Lower lobe of right lung (tissue), 2 donors: ENCODE measurements around the gene PCMTD2. TPM values are rescaled to one million over a fixed set of nuclear protein-coding genes. Genes with fewer than 3 reads are reported as not detected.
A peak's percentile ranks its signal among the peaks of the same experiment; 100 is the strongest.

Source experiments
- ATAC-seq, 2 donors: fragments of 200-7000 bp; cut with Tn5 transposase; one replicate each; pipeline ENCODE4 v1.9.1; 2020 to 2022; ENCODE audit warnings: mild to moderate bottlenecking in 2 of 2, moderate library complexity in 2 of 2
- DNase-seq: peaks from one replicate; pipeline ENCODE4 v3.0.0-alpha.2; 2020
- H3K27ac ChIP-seq: fragments of 200-600 bp; one replicate; pipeline ENCODE4 v1.8.0; 2022
- H3K27me3 ChIP-seq: fragments of 200-600 bp; one replicate; pipeline ENCODE4 v1.8.0; 2022; ENCODE audit warnings: low read depth
- H3K36me3 ChIP-seq: fragments of 200-600 bp; one replicate; pipeline ENCODE4 v1.8.0; 2022; ENCODE audit warnings: mild to moderate bottlenecking
- H3K4me1 ChIP-seq: fragments of 200-600 bp; one replicate; pipeline ENCODE4 v1.8.0; 2022
- H3K4me3 ChIP-seq: fragments of 200-600 bp; one replicate; pipeline ENCODE4 v1.8.0; 2022; ENCODE audit warnings: mild to moderate bottlenecking
- H3K9me3 ChIP-seq: fragments of 200-600 bp; one replicate; pipeline ENCODE4 v1.8.0; 2022
- intact Hi-C: fragments of 100-400 bp; cut with DNase I; formaldehyde crosslinking; loops from one replicate; pipeline ENCODE4 v1.11.0; 2022
- long read RNA-seq: library from polyadenylated mRNA; unstranded; transcript quantifications from one replicate; pipeline ENCODE4 v2.0.0, GENCODE V29; 2021
- total RNA-seq: library from RNA; stranded (reverse); fragmentation: NEBNext Ultra II Directional; extraction: Animal tissue kit (Norgen Biotek cat#: 25700); gene quantifications from one replicate; pipeline ENCODE4 v1.2.1, GENCODE V29; 2021
- TF ChIP-seq, protein P1 (sequence below): fragments of 200-600 bp; IDR thresholded peaks from one replicate; pipeline ENCODE4 v1.8.0; 2022; ENCODE audit warnings: antibody characterized with exemption, mild to moderate bottlenecking
- donor health status: DM: no; HTN: yes; CAD: no; lungs with severe emphysema.

PCMTD2 gene
- 65.8 TPM for total RNA-seq
- long read RNA-seq, transcript PCMTD2-203 (6 exons, 3,843 nt), result major isoform, 49 of 74 reads
- long read RNA-seq, partial matches to known transcripts, result 14 of 74 reads
- long read RNA-seq, other reads (novel, unspliced or antisense), result 9 of 74 reads

GRCh38 chr20:64255361-64256281 lies at the start of gene PCMTD2:
PCMTD2 (plus strand) TSS chr20:64255748; CDS start chr20:64259966, 4,218 bp downstream.
- no peaks in the 10 kb centered on the region for H3K27me3 ChIP-seq
- H3K4me3 ChIP-seq, result peak within 1 kb of the TSS; percentile 74
- H3K36me3 ChIP-seq, result peaks cover 6% of the 10 kb centered on the region
- H3K9me3 ChIP-seq, result no peaks in the 10 kb centered on the region
- peak within 1 kb of the TSS; percentile 86 for H3K27ac ChIP-seq
- peak; percentile 89 for DNase-seq
- ATAC-seq, result peak; percentile 96 to 98
- intact Hi-C loops, result no loop called here
- TF ChIP-seq, protein P1, sequence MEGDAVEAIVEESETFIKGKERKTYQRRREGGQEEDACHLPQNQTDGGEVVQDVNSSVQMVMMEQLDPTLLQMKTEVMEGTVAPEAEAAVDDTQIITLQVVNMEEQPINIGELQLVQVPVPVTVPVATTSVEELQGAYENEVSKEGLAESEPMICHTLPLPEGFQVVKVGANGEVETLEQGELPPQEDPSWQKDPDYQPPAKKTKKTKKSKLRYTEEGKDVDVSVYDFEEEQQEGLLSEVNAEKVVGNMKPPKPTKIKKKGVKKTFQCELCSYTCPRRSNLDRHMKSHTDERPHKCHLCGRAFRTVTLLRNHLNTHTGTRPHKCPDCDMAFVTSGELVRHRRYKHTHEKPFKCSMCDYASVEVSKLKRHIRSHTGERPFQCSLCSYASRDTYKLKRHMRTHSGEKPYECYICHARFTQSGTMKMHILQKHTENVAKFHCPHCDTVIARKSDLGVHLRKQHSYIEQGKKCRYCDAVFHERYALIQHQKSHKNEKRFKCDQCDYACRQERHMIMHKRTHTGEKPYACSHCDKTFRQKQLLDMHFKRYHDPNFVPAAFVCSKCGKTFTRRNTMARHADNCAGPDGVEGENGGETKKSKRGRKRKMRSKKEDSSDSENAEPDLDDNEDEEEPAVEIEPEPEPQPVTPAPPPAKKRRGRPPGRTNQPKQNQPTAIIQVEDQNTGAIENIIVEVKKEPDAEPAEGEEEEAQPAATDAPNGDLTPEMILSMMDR, result no peak
- peaks cover 39% of the 10 kb centered on the region for H3K4me1 ChIP-seq

DNA sequence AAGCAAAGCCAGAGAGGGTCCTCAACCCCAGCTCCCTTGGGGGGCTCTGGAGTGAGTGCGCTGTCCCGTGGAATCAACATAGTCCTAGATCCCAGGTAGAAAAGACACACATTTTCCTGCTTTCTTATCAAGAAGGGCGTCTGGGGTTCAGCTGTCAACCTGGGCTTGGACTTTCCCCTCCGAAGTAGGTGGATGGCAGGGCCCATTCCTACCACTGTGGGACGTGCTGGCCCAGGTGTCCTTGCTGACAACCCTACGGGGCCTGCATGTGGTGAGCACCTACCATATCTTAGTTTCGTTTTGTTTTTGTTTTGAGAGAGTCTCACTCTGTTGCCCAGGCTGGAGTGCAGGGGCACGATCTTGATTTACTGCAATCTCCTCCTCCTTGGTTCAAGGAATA lies 48.9 kb upstream of the PCMTD2 start:
- H3K4me1 ChIP-seq, result no peaks in the 10 kb centered on the region
- H3K4me3 ChIP-seq, result no peak overlapping the region
- DNase-seq, result no peak
- no peaks in the 10 kb centered on the region for H3K36me3 ChIP-seq
- TF ChIP-seq, protein P1, result no peak
- ATAC-seq, result no peak
- H3K9me3 ChIP-seq, result no peaks in the 10 kb centered on the region
- H3K27ac ChIP-seq, result no peak overlapping the region
- H3K27me3 ChIP-seq, result peaks cover 4% of the 10 kb centered on the region
- intact Hi-C loops, result no loop called here

DNA sequence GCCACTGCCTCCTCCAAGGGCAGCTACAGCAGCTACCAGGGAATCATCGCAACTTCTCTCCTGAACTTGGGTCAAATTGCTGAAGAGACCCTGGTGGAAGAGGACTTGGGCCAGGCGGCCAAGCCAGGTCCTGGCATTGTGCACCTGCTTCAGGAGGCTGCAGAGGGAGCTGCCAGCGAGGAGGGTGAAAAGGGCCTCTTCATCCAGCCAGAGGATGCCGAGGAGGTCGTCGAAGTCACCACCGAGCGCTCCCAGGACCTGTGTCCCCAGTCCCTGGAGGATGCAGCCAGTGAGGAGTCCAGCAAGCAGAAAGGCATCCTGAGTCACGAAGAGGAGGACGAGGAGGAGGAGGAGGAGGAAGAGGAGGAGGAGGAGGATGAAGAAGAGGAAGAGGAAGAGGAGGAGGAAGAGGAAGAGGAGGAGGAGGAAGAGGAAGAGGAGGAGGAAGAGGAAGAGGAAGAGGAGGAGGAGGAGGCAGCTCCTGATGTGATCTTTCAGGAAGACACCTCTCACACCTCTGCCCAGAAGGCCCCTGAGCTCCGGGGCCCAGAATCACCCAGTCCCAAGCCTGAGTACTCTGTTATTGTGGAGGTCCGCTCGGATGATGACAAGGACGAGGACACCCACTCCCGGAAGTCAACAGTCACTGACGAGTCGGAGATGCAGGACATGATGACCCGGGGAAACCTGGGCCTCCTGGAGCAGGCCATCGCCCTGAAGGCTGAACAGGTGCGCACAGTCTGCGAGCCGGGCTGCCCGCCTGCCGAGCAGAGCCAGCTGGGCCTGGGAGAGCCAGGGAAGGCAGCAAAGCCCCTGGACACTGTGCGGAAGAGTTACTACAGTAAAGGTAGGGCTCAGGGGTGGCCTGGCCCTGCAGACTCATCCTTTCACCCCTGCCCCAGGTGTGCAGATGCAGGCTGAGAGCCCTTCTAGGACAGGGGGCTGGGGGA lies 47.6 kb upstream of the PCMTD2 start:
- ATAC-seq, result no peak
- peaks cover 4% of the 10 kb centered on the region for H3K27me3 ChIP-seq
- TF ChIP-seq, protein P1, result no peak
- no peaks in the 10 kb centered on the region for H3K9me3 ChIP-seq
- intact Hi-C loops, result no loop called here
- no peak for DNase-seq
- H3K4me3 ChIP-seq, result no peak overlapping the region
- H3K4me1 ChIP-seq, result peaks cover 8% of the 10 kb centered on the region
- H3K27ac ChIP-seq, result no peak overlapping the region
- H3K36me3 ChIP-seq, result no peaks in the 10 kb centered on the region

GRCh38 chr20:64209148-64209547 lies 46.4 kb upstream of the PCMTD2 start:
- no peak for ATAC-seq
- intact Hi-C loops, result no loop called here
- Histone ChIP-seq H3K4me1 (peaks cover 12% of the 10 kb centered on the region), H3K36me3 (no peaks in the 10 kb centered on the region), H3K27me3 (peaks cover 4% of the 10 kb centered on the region), H3K4me3 (no peak overlapping the region), H3K9me3 (no peaks in the 10 kb centered on the region), H3K27ac (no peak overlapping the region)
- no peak for DNase-seq
- TF ChIP-seq, protein P1, result no peak

DNA sequence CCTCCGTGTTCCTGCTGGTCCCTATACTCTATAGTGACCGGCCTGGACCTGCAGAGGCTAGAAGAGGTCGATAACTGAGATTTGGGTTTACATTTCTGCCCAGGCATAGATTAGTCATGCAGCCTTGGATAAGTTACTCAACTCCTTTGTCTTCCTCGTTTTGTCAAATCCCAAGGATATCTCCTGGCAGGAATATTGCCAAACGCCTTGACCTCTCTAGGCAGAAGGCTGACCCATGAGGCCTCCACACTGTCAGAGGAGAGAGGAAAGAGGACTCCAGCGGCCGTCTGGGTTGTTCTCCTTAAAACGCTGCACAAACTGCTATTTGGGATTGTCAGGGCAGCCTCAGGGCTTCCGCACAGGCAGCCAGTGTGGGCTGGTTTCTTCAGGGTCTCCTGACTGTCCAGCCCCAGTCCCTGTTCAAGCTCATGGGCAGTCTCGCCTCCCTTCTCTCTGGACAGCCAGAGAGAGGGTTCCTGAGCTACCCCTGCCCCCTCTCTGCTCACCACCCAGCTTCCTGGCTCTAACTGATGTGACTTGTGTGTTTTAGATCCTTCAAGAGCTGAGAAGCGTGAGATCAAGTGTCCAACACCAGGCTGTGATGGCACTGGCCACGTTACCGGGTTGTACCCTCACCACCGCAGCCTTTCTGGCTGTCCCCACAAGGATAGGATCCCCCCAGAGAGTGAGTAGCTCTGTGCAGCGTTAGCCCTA lies 44.7 kb upstream of the PCMTD2 start:
- no peak for DNase-seq
- no peaks in the 10 kb centered on the region for H3K9me3 ChIP-seq
- no peaks in the 10 kb centered on the region for H3K36me3 ChIP-seq
- H3K27me3 ChIP-seq, result peaks cover 4% of the 10 kb centered on the region
- peaks cover 12% of the 10 kb centered on the region for H3K4me1 ChIP-seq
- ATAC-seq, result no peak
- H3K27ac ChIP-seq, result no peak overlapping the region
- no peak overlapping the region for H3K4me3 ChIP-seq
- TF ChIP-seq, protein P1, result no peak
- intact Hi-C loops, result no loop called here
